ES-I3 (cell line): ENCODE results near the gene MYH13.
"Not testable (repeated sequence)": the region's sequence is repeated elsewhere in the genome, so short reads cannot be mapped to it uniquely, and the experiment has no call there.

Experiments used
- H3K36me3 ChIP-seq: 2 replicates; pipeline ENCODE4 v1.6.1; 2013; ENCODE audit warnings: mild to moderate bottlenecking, low read length, control low read depth, moderate library complexity; ENCODE audit not compliant: insufficient read depth
- H3K4me1 ChIP-seq: 2 replicates; pipeline ENCODE4 v1.6.1; 2013; ENCODE audit warnings: mild to moderate bottlenecking, control low read depth, low read length; ENCODE audit not compliant: insufficient read depth
- H3K9ac ChIP-seq: 2 replicates; pipeline ENCODE4 v1.6.1; 2013; ENCODE audit warnings: low read depth, mild to moderate bottlenecking, low read length, moderate library complexity
- H3K9me3 ChIP-seq: 2 replicates; pipeline ENCODE4 v1.6.1; 2013; ENCODE audit warnings: mild to moderate bottlenecking, low read length, moderate library complexity; ENCODE audit not compliant: control insufficient read depth, insufficient read depth

The MYH13 gene

GRCh38 chr17:10304758-10305300 lies 68.0 kb downstream of the MYH13 start:
- peaks cover 7% of the 10 kb centered on the region for H3K4me1 ChIP-seq
- no peaks in the 10 kb centered on the region for H3K36me3 ChIP-seq
- no peaks in the 10 kb centered on the region for H3K9me3 ChIP-seq
- no peak overlapping the region for H3K9ac ChIP-seq

GRCh38 chr17:10297691-10298090 lies 75.1 kb downstream of the MYH13 start:
- Histone ChIP-seq H3K36me3 (no peaks in the 10 kb centered on the region), H3K4me1 (no peaks in the 10 kb centered on the region), H3K9me3 (no peaks in the 10 kb centered on the region), H3K9ac (no peak overlapping the region)

- Histone ChIP-seq H3K9ac (no peak overlapping the region), H3K4me1 (peaks cover 5% of the 10 kb centered on the region; the same call in 1 of the 2 replicates), H3K36me3 (no peaks in the 10 kb centered on the region)
Measured at GRCh38 chr17:10295728-10296343, 77.0 kb downstream of the MYH13 start.

GRCh38 chr17:10294180-10294579 lies 78.6 kb downstream of the MYH13 start:
- peaks cover 5% of the 10 kb centered on the region; the same call in 1 of the 2 replicates for H3K4me1 ChIP-seq
- no peak overlapping the region for H3K9ac ChIP-seq
- H3K36me3 ChIP-seq: no peaks in the 10 kb centered on the region
- no peaks in the 10 kb centered on the region for H3K9me3 ChIP-seq

More at GRCh38 chr17:10295728-10296343, 77.0 kb downstream of the MYH13 start:
- no peaks in the 10 kb centered on the region for H3K9me3 ChIP-seq

GRCh38 chr17:10292057-10292937 lies 80.5 kb downstream of the MYH13 start:
- Histone ChIP-seq H3K36me3 (no peaks in the 10 kb centered on the region), H3K9ac (no peak overlapping the region), H3K9me3 (no peaks in the 10 kb centered on the region), H3K4me1 (peaks cover 5% of the 10 kb centered on the region; the same call in 1 of the 2 replicates)

- not testable (repeated sequence) for H3K4me1 ChIP-seq, H3K9me3 ChIP-seq, H3K9ac ChIP-seq, H3K36me3 ChIP-seq
Measured at GRCh38 chr17:10291576-10291975, 81.2 kb downstream of the MYH13 start.

GRCh38 chr17:10290041-10290440 lies 82.8 kb downstream of the MYH13 start:
- Histone ChIP-seq H3K9ac (no peak overlapping the region), H3K36me3 (no peaks in the 10 kb centered on the region), H3K9me3 (no peaks in the 10 kb centered on the region), H3K4me1 (peaks cover 5% of the 10 kb centered on the region; the same call in 1 of the 2 replicates)

- no peaks in the 10 kb centered on the region for H3K4me1 ChIP-seq
- H3K9ac ChIP-seq: no peak overlapping the region
- H3K9me3 ChIP-seq: no peaks in the 10 kb centered on the region
- no peaks in the 10 kb centered on the region for H3K36me3 ChIP-seq
Measured at GRCh38 chr17:10286324-10286723, 86.5 kb downstream of the MYH13 start.

GRCh38 chr17:10285896-10286295 lies 86.9 kb downstream of the MYH13 start:
- no peaks in the 10 kb centered on the region for H3K36me3 ChIP-seq
- no peaks in the 10 kb centered on the region for H3K9me3 ChIP-seq
- H3K4me1 ChIP-seq: no peaks in the 10 kb centered on the region
- H3K9ac ChIP-seq: no peak overlapping the region

- H3K9ac ChIP-seq: no peak overlapping the region
- no peaks in the 10 kb centered on the region for H3K9me3 ChIP-seq
- no peaks in the 10 kb centered on the region for H3K36me3 ChIP-seq
- H3K4me1 ChIP-seq: peaks cover 14% of the 10 kb centered on the region
Measured at GRCh38 chr17:10280068-10280467, 92.7 kb downstream of the MYH13 start.

GRCh38 chr17:10278218-10278617 lies 94.6 kb downstream of the MYH13 start:
- H3K4me1 ChIP-seq: peaks cover 14% of the 10 kb centered on the region
- H3K36me3 ChIP-seq: no peaks in the 10 kb centered on the region
- no peak overlapping the region for H3K9ac ChIP-seq
- H3K9me3 ChIP-seq: no peaks in the 10 kb centered on the region

GRCh38 chr17:10276436-10276835 lies 96.4 kb downstream of the MYH13 start:
- Histone ChIP-seq H3K9me3 (no peaks in the 10 kb centered on the region), H3K9ac (no peak overlapping the region)

GRCh38 chr17:10275418-10275817 lies 97.4 kb downstream of the MYH13 start:
- H3K4me1 ChIP-seq: peaks cover 14% of the 10 kb centered on the region

More at GRCh38 chr17:10276436-10276835, 96.4 kb downstream of the MYH13 start:
- Histone ChIP-seq H3K36me3 (no peaks in the 10 kb centered on the region), H3K4me1 (peaks cover 14% of the 10 kb centered on the region)

GRCh38 chr17:10271106-10271562 lies 101.7 kb downstream of the MYH13 start:
- no peaks in the 10 kb centered on the region for H3K36me3 ChIP-seq
- H3K4me1 ChIP-seq: peaks cover 3% of the 10 kb centered on the region; the same call in 1 of the 2 replicates
- H3K9me3 ChIP-seq: no peaks in the 10 kb centered on the region
- no peak overlapping the region for H3K9ac ChIP-seq

More at GRCh38 chr17:10275418-10275817, 97.4 kb downstream of the MYH13 start:
- Histone ChIP-seq H3K9ac (no peak overlapping the region), H3K9me3 (no peaks in the 10 kb centered on the region), H3K36me3 (no peaks in the 10 kb centered on the region)
